Natural killer cell treated with Interleukin-12 subunit alpha and Interleukin-12 subunit beta and Interleukin-15 and Interleukin-18, amount 100 ng/mL, for 72 hours (primary cell): ENCODE measurements around the gene IGSF11. TPM values are rescaled to one million over a fixed set of nuclear protein-coding genes. Genes with fewer than 3 reads are reported as not detected.

Source experiments
- ATAC-seq, 2 donors: fragments of 150-1000 bp; cut with Tn5 transposase in 1 of 2; sonication (Bioruptor Pico), chemical (Tn5 transposase) in 1 of 2; 2 replicates each; pipeline ENCODE4 v1.10.0; 2021
- DNase-seq: peaks from one replicate; pipeline ENCODE4 v3.0.0; 2022; ENCODE audit warnings: low spot score
- H3K27ac Mint-ChIP-seq, 2 donors: 1 replicate in 1 of 2; 2 replicates in 1 of 2; pipeline ENCODE4 v1.8.0; 2022; ENCODE audit warnings: mixed read lengths in 2 of 2, mild to moderate bottlenecking in 1 of 2, moderate library complexity in 1 of 2
- H3K27me3 Mint-ChIP-seq, 2 donors: 1 replicate in 1 of 2; 2 replicates in 1 of 2; pipeline ENCODE4 v1.8.0; 2022; ENCODE audit warnings: mixed read lengths in 2 of 2
- H3K36me3 Mint-ChIP-seq: one replicate; pipeline ENCODE4 v1.8.0; 2022; ENCODE audit warnings: mixed read lengths
- H3K4me1 Mint-ChIP-seq, 2 donors: 1 replicate in 1 of 2; 2 replicates in 1 of 2; pipeline ENCODE4 v1.8.0; 2022; ENCODE audit warnings: low read depth in 2 of 2, mixed read lengths in 2 of 2, mild to moderate bottlenecking in 1 of 2
- H3K4me3 Mint-ChIP-seq: one replicate; pipeline ENCODE4 v1.8.0; 2022; ENCODE audit warnings: mixed read lengths
- H3K9me3 Mint-ChIP-seq: 2 replicates; pipeline ENCODE4 v1.8.0; 2022; ENCODE audit warnings: mixed read lengths
- total RNA-seq, 2 donors: library from RNA; stranded (reverse); gene quantifications; one replicate each; pipeline ENCODE4 v1.2.3, GENCODE V29; 2022

Gene IGSF11
- total RNA-seq, 2 donors from 2014 or later, result 0.17 to 0.33 TPM

DNA sequence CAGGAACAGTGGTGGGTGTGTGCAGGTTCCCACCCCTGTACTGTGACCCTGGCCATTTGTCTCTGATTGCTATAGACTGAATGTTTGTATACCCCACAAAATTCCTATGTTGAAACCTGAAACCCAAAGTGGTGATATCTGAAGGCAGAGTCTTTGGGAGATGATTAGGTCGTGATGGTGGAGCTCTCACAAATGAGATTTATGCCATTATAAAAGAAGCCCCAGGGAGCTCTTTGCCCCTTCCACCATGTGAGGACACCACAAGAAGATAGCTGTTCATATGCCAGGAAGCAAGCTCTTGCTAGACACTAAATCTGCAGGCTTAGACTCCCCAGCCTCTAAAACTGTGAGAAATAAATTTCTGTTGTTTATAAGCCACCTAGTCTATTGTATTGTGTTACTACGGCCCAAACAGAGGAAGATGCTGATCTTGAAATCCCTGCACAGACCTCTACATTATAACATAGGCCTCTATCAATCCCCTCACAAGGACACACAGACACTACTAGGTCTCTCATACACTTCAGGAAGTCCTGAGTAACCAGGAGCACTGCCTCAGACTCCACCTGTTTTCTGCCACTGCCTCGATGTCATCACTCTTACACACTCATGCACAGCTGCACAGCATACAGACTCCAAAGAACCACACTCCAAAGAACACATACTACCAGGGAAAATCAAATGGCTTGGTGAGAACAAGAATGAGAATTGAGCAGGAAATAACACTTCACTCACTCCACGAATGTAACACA lies 14.7 kb downstream of the IGSF11 start:
- ATAC-seq, result no peak

DNA sequence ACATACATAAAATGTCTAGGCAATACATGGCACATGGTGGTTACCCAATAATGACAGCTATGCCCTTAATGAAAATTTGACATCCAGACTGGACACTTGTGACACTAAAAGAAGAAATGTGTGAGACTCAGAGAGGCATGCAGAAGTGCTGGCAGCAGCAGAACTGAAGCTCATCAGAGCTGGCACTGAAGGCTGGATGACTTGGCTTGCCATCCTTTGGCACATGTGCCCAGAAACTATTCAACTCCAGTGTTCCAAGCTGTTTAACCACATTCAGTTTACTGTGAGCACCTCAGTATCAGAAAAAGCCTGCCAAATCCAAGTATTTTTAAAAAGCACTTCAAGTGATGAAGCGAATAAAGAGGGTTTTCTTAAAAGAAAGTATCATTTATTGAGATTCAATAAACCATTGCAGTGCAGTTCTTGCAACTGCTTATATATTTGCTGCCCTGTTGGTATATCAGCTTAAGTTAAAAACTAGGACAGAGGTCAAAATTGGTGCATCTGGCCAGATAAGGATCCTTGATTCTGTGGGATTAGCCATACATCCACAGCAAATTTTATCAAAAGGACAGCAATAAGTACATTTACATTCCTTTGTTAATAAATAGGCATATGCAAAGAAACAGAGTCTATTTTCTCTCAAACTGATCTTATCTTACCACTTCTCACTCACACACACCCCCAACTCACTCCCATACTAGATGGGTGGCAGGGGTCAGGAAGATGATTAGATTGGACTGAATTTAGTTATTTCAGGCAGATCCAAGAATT lies 15.8 kb downstream of the IGSF11 start:
- Mint-ChIP-seq H3K27ac (no peak overlapping the region), H3K36me3 (no peaks in the 10 kb centered on the region), H3K27me3 (peaks cover 15 to 32% of the 10 kb centered on the region in 2 donors), H3K4me1 (no peaks in the 10 kb centered on the region), H3K9me3 (no peaks in the 10 kb centered on the region), H3K4me3 (no peak overlapping the region)
- DNase-seq, result no peak
- no peak for ATAC-seq

More for the DNA sequence above, 14.7 kb downstream of the IGSF11 start:
- Mint-ChIP-seq H3K4me3 (no peak overlapping the region), H3K9me3 (no peaks in the 10 kb centered on the region), H3K27ac (no peak overlapping the region), H3K27me3 (peaks cover 15 to 25% of the 10 kb centered on the region in 2 donors), H3K4me1 (no peaks in the 10 kb centered on the region), H3K36me3 (no peaks in the 10 kb centered on the region)
- DNase-seq, result no peak

DNA sequence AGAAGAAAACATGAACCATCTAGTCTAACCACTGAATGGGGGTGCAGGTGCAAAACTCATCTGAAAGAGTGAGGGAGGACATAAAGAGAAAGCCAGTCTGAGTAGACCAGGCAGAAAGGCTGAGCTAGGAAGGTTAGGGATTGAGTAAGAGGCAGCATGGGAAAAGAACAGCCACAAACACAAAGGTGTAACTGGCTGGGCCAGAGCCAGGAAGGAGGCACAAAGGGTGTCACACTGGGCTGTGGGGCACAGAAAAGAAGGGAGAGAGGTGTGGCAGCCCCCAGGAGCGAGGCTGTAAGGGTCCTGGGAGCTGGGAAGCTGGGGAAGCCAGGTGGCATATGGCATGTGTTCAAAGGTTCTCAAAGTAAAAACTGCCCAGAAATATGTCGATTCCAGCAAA lies 18.7 kb downstream of the IGSF11 start:
- Mint-ChIP-seq H3K27me3 (peaks cover 11 to 36% of the 10 kb centered on the region in 2 donors), H3K4me1 (no peaks in the 10 kb centered on the region), H3K36me3 (no peaks in the 10 kb centered on the region), H3K4me3 (no peak overlapping the region), H3K9me3 (no peaks in the 10 kb centered on the region), H3K27ac (no peak overlapping the region)
- ATAC-seq, result no peak
- DNase-seq, result no peak

DNA sequence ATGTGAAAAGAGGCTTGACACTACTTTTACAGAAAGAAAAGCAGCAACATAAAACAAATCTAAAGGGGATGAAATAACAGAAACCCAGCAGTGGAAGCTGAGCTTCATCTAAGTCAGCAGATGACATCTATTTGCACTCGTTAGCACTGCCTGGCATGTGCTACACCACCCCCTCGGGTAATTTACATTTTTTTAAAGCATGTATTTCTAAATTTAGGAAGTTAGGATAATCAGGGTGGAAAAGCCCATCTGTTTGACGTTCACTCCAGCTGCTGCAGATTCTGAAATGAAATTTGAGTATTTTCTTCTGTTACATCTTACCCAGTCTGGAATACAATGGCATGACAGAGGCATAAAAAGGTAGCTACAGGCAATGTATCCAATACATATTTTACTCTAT lies 20.7 kb downstream of the IGSF11 start:
- DNase-seq, result no peak
- Mint-ChIP-seq H3K9me3 (no peaks in the 10 kb centered on the region), H3K4me1 (no peaks in the 10 kb centered on the region), H3K27me3 (peaks cover 8 to 33% of the 10 kb centered on the region in 2 donors), H3K27ac (no peak overlapping the region), H3K36me3 (no peaks in the 10 kb centered on the region), H3K4me3 (no peak overlapping the region)
- no peak for ATAC-seq

GRCh38 chr3:119011528-119011927 lies 23.1 kb downstream of the IGSF11 start:
- Mint-ChIP-seq H3K9me3 (peaks cover 5% of the 10 kb centered on the region), H3K4me1 (no peaks in the 10 kb centered on the region), H3K36me3 (peaks cover 8% of the 10 kb centered on the region), H3K4me3 (no peak overlapping the region), H3K27me3 (peaks cover 5 to 42% of the 10 kb centered on the region in 2 donors), H3K27ac (no peak overlapping the region)
- no peak for ATAC-seq
- no peak for DNase-seq

- ATAC-seq (no peak), DNase-seq (no peak)
- Mint-ChIP-seq H3K27me3 (no peaks in the 10 kb centered on the region), H3K36me3 (no peaks in the 10 kb centered on the region), H3K9me3 (no peaks in the 10 kb centered on the region), H3K27ac (no peak overlapping the region), H3K4me1 (no peaks in the 10 kb centered on the region), H3K4me3 (no peak overlapping the region)
These were observed 37.5 kb downstream of the IGSF11 start for GRCh38 chr3:118997190-118997589.

- ATAC-seq (no peak), DNase-seq (no peak)
- H3K27ac Mint-ChIP-seq, result no peak overlapping the region
- no peaks in the 10 kb centered on the region for H3K36me3 Mint-ChIP-seq
- H3K9me3 Mint-ChIP-seq, result no peaks in the 10 kb centered on the region
- H3K4me3 Mint-ChIP-seq, result no peak overlapping the region
- H3K4me1 Mint-ChIP-seq, result no peaks in the 10 kb centered on the region
- peaks cover 7 to 18% of the 10 kb centered on the region in 2 donors for H3K27me3 Mint-ChIP-seq
These were observed 42.9 kb downstream of the IGSF11 start for GRCh38 chr3:118991775-118992174.

DNA sequence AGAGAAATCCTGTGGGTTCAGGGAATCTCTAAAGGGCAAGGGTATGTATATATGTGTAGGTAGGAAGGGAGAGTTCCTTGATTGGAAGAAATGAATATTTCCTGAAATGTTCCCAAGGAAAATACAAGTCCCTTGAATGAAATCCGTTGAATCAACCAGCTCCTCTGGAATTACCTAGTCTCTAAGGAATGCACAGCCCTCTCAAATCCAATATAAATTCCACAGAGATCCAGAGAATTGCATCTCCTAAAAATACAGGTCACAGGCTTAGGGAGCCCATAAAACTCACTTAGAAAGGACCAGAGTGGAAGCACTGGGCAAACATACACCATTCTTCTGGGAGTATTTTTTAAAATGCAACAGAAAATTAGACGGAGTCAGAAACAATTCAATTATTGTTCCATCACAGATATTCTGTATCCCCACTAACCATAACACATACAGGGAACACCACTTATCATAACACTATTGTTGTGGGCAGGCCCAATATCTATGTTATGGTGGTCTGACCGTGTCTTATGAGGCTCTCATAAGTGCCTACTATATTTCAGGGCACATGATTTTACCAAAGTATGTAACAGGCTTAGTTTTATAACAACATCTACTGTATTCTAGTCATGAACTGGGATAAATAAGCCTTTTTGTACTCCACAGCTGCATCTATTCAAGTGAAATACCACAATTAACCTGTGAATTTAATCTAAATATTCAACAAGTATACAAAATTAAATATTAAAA lies 43.7 kb downstream of the IGSF11 start:
- no peaks in the 10 kb centered on the region for H3K9me3 Mint-ChIP-seq
- no peaks in the 10 kb centered on the region for H3K36me3 Mint-ChIP-seq
- ATAC-seq (no peak), DNase-seq (no peak)
- peaks cover 8 to 23% of the 10 kb centered on the region in 2 donors for H3K27me3 Mint-ChIP-seq
- no peak overlapping the region for H3K27ac Mint-ChIP-seq
- H3K4me1 Mint-ChIP-seq, result no peaks in the 10 kb centered on the region
- no peak overlapping the region for H3K4me3 Mint-ChIP-seq

- no peaks in the 10 kb centered on the region for H3K4me1 Mint-ChIP-seq
- peaks cover 17 to 39% of the 10 kb centered on the region in 2 donors for H3K27me3 Mint-ChIP-seq
- no peak overlapping the region for H3K4me3 Mint-ChIP-seq
- H3K27ac Mint-ChIP-seq, result no peak overlapping the region
- ATAC-seq, result no peak
- H3K36me3 Mint-ChIP-seq, result no peaks in the 10 kb centered on the region
- H3K9me3 Mint-ChIP-seq, result no peaks in the 10 kb centered on the region
- DNase-seq, result no peak
These were observed 46.2 kb downstream of the IGSF11 start for GRCh38 chr3:118988198-118989130.

- ATAC-seq (no peak), DNase-seq (no peak)
- Mint-ChIP-seq H3K4me3 (no peak overlapping the region), H3K36me3 (no peaks in the 10 kb centered on the region), H3K4me1 (no peaks in the 10 kb centered on the region), H3K9me3 (no peaks in the 10 kb centered on the region), H3K27me3 (peaks cover 17 to 39% of the 10 kb centered on the region in 2 donors), H3K27ac (no peak overlapping the region)
These were observed 47.2 kb downstream of the IGSF11 start for GRCh38 chr3:118987477-118987876.

DNA sequence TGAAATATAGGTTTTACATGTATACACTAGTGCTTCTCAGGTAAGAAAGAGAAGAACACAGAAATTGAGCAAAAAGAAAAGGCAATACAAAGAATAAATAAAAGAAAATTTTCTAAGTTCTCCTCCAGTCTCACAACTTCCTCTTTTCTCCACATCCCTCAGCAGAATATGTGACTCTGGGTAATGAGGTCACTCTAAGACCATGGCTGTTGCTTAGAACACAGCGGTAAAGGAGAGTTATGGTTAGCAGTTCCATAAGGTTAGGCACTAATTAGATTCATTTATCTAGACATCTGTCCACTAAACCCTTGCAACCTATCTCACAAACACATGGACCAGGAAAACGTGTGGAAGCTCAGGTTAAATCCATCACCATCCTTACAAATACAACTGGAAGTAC lies 47.9 kb downstream of the IGSF11 start:
- H3K4me3 Mint-ChIP-seq, result no peak overlapping the region
- DNase-seq (no peak), ATAC-seq (no peak)
- peaks cover 19 to 43% of the 10 kb centered on the region in 2 donors for H3K27me3 Mint-ChIP-seq
- no peaks in the 10 kb centered on the region for H3K9me3 Mint-ChIP-seq
- no peaks in the 10 kb centered on the region for H3K4me1 Mint-ChIP-seq
- no peaks in the 10 kb centered on the region for H3K36me3 Mint-ChIP-seq
- no peak overlapping the region for H3K27ac Mint-ChIP-seq

- Mint-ChIP-seq H3K9me3 (no peaks in the 10 kb centered on the region), H3K4me1 (no peaks in the 10 kb centered on the region), H3K27me3 (peaks cover 20 to 46% of the 10 kb centered on the region in 2 donors), H3K4me3 (no peak overlapping the region), H3K36me3 (no peaks in the 10 kb centered on the region), H3K27ac (no peak overlapping the region)
- DNase-seq, result no peak
- ATAC-seq, result no peak
These were observed 49.9 kb downstream of the IGSF11 start for GRCh38 chr3:118984699-118985098.

- H3K4me3 Mint-ChIP-seq, result no peak overlapping the region
- no peaks in the 10 kb centered on the region for H3K4me1 Mint-ChIP-seq
- H3K27ac Mint-ChIP-seq, result no peak overlapping the region
- H3K9me3 Mint-ChIP-seq, result no peaks in the 10 kb centered on the region
- DNase-seq (no peak), ATAC-seq (no peak)
- H3K36me3 Mint-ChIP-seq, result no peaks in the 10 kb centered on the region
- peaks cover 14 to 47% of the 10 kb centered on the region in 2 donors for H3K27me3 Mint-ChIP-seq
These were observed 53.0 kb downstream of the IGSF11 start for GRCh38 chr3:118981494-118982134.
